GM18519 (cell line): ENCODE data around the gene STH.

Experiments used
- ATAC-seq: cut with Tn5 transposase; IDR thresholded peaks from one replicate; pipeline ENCODE4 v1.9.1; 2021; ENCODE audit warnings: mild to moderate bottlenecking, moderate library complexity; ENCODE audit not compliant: unreplicated experiment, low FRiP score

Gene STH

GRCh38 chr17:45966606-45967280 is 32.3 kb upstream of the STH start:
- ATAC-seq: no peak

- ATAC-seq: no peak
These were observed 31.7 kb upstream of the STH start for GRCh38 chr17:45967378-45967777.

GRCh38 chr17:45968732-45969131 is 30.3 kb upstream of the STH start:
- no peak for ATAC-seq

GRCh38 chr17:45969726-45970125 is 29.3 kb upstream of the STH start:
- ATAC-seq: no peak

- no peak for ATAC-seq
These were observed 28.4 kb upstream of the STH start for GRCh38 chr17:45970659-45971058.

DNA sequence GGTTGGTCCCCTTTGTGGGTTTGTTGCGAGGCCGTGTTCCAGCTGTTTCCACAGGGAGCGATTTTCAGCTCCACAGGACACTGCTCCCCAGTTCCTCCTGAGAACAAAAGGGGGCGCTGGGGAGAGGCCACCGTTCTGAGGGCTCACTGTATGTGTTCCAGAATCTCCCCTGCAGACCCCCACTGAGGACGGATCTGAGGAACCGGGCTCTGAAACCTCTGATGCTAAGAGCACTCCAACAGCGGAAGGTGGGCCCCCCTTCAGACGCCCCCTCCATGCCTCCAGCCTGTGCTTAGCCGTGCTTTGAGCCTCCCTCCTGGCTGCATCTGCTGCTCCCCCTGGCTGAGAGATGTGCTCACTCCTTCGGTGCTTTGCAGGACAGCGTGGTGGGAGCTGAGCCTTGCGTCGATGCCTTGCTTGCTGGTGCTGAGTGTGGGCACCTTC is 27.3 kb upstream of the STH start:
- no peak for ATAC-seq

DNA sequence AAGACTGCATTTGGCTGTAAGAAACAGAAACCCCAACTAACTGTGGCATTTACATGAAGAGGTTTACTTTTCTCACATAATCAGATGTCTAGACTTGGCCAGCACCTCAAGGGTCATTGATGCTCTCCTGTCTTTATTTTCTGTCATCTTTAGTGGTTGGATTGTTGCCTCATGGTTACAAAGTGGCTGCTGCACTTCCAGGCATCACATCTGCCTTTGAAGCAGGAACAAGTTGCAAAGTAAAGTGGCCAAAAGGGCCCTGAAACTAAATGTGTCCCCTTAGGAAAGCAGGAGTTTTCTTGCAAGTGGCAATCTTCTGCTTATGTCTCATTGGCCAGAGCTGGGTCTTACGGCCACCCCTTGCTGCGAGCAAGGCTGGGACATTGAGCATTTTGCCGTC is 26.5 kb upstream of the STH start:
- no peak for ATAC-seq

- no peak for ATAC-seq
These were observed 25.8 kb upstream of the STH start for GRCh38 chr17:45973099-45973780.

GRCh38 chr17:45973946-45974859 is 24.8 kb upstream of the STH start:
- no peak for ATAC-seq

- ATAC-seq: no peak
These were observed 24.0 kb upstream of the STH start for GRCh38 chr17:45974916-45975630.

DNA sequence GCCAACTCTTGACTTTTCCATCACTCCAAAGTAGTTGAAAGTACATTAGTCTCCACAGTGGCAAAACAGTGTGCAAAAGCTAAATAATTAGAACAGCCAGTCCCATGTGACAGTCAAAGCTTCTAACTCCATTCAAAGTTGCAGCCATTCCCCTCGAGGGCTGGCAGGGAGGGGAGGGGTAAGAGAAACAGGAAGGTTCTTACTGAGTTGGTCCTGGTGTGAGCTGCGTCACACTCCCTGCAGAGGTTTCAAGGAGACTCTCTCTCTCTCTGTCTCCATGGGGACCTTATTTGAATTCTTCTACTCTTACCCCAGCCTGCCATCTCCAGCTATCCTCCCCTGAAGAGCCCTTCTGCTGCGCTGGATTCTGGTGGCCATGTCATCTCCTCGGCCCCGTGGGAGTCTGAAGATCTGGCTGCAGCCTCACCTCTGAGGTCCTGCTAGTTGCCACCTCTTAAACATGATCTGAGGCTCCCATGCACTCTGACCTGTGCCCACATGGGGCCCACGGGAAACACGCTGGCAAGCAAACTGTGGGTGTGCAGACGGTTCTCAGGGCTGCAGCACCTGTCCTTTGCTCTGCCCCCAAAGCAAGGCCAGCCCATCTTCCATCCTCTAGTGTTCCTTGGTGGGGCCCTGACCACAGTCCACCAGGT is 23.3 kb upstream of the STH start:
- ATAC-seq: no peak

DNA sequence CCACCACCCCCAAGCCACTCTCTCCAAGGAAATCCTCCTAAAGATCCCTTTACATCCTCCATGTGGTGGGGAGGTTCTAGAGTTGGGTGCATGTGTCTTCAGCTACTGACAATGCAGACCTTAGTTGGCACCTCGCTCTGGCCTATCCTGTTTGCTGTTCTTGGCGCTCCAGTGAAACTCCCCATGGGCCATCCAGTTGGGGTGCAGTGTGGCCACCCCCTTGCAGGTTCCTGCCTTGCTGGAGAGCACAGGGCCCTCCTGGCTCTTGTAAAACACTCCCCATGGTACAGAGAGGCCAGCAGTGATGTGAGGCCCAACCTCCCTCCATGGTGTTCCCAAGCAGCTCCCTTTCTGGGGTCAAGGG is 22.7 kb upstream of the STH start:
- ATAC-seq: no peak

- ATAC-seq: no peak
These were observed 22.1 kb upstream of the STH start for GRCh38 chr17:45976755-45977505.

DNA sequence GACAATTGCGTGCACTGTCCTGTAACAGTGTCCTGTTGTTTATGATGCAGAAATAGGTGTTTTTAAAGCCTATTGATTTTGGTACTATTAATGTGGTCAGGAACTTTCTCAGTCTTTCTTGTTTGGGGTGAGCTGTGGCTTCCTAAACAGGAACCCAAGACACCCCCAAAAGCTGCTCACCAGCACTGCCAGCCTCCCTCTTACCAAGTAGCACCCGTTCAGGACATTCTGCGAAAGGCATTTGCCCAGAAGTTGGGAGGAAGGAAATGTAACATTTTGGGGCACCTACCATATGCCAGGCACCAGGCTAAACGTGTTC is 21.6 kb upstream of the STH start:
- ATAC-seq: no peak

- no peak for ATAC-seq
These were observed 20.9 kb upstream of the STH start for GRCh38 chr17:45977976-45978626.

- ATAC-seq: no peak
These were observed 19.9 kb upstream of the STH start for GRCh38 chr17:45979137-45979536.

DNA sequence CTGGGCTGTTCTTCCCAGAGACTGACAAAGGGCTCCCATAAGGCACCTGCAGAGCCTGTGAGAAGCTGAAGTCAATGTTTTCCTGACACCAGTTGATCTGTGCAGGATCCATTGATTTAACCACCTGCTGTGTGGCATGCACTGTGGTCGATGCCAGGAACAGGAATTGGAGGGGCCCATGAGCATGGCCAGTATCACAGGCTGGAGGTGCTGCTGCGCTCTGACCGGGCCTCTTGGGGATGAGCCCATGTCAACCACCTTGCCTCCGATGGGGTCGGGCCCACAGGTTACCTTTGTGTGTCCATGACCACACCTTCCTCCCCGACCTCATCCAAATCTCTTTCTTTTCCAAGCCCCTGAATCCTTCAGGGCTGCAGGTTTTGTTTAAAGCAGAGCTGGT is 18.2 kb upstream of the STH start:
- ATAC-seq: no peak

- no peak for ATAC-seq
These were observed 17.7 kb upstream of the STH start for GRCh38 chr17:45981306-45981705.
